Breast epithelium (tissue), 3 donors: ENCODE data around the gene TIMD4.

ENCODE experiments used
- CTCF ChIP-seq, 3 donors: fragments of 450-650 bp; IDR thresholded peaks; one replicate each; pipeline ENCODE4 v1.5.1; 2016 to 2017; ENCODE audit warnings: antibody characterized with exemption in 3 of 3, mild to moderate bottlenecking in 3 of 3, moderate library complexity in 3 of 3
- POLR2A ChIP-seq: fragments of 450-650 bp; IDR thresholded peaks from one replicate; pipeline ENCODE4 v1.6.1; 2016; ENCODE audit warnings: antibody characterized with exemption, mild to moderate bottlenecking, moderate library complexity
- POLR2AphosphoS5 ChIP-seq, 3 donors: sonication (generic); formaldehyde crosslinking; IDR thresholded peaks; one replicate each; pipeline ENCODE4 v1.6.1; 2017; ENCODE audit warnings: antibody characterized with exemption in 3 of 3

- TF ChIP-seq CTCF (IDR thresholded peaks at IDR 0.05), result no peak
- TF ChIP-seq POLR2A, result no peak
- no peak for TF ChIP-seq POLR2AphosphoS5 (IDR thresholded peaks at IDR 0.05)
These were observed 35.5 kb downstream of the TIMD4 start for GRCh38 chr5:156927545-156927944.
